GM19025 (cell line): ENCODE measurements around the gene TBX4.

Source experiments
- ATAC-seq: cut with Tn5 transposase; IDR thresholded peaks from one replicate; pipeline ENCODE4 v1.9.1; 2021; ENCODE audit warnings: mild to moderate bottlenecking, low read depth, moderate library complexity; ENCODE audit not compliant: unreplicated experiment

The TBX4 gene

DNA sequence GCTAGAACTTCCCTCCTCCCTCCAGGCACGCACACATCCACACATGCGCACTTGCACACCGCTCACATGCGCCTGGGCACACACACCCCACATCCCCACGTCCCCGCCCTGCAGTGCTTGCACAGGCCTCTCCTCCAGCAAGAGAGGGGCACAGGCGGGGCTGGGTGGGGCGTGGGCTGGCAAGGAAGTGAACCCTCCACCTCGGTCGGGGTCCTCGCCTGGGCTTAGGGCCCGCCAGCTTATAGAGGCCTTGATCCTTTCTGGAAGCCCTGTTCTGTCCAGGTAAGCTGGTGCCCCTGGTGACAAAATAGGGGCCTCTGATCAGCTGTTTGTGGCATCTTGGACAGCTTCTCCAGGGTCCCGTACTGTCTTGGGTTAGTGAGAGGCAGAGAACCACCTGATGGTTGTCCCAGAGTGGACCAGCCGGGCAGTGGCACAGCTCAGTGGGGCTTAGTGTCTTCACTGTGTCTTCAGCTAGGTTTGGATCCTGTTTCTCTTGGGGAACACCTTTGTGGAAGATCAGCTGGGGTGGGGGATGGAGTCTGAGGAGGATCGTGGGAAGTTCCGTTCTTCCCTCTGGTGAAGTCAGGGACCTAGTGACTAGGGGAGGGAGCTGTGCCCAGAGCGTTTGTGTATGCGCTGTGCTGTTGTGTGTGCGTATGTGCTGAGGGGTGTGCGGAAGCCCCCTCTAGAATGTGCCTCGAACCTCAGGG, 12.1 kb downstream of the TBX4 start:
- no peak for ATAC-seq

- ATAC-seq, result no peak
Measured at GRCh38 chr17:61464843-61465180, 12.6 kb downstream of the TBX4 start.

GRCh38 chr17:61465550-61466237, 13.5 kb downstream of the TBX4 start:
- no peak for ATAC-seq

GRCh38 chr17:61466246-61466645, 14.0 kb downstream of the TBX4 start:
- no peak for ATAC-seq

GRCh38 chr17:61467416-61468262, 15.4 kb downstream of the TBX4 start:
- ATAC-seq, result no peak

DNA sequence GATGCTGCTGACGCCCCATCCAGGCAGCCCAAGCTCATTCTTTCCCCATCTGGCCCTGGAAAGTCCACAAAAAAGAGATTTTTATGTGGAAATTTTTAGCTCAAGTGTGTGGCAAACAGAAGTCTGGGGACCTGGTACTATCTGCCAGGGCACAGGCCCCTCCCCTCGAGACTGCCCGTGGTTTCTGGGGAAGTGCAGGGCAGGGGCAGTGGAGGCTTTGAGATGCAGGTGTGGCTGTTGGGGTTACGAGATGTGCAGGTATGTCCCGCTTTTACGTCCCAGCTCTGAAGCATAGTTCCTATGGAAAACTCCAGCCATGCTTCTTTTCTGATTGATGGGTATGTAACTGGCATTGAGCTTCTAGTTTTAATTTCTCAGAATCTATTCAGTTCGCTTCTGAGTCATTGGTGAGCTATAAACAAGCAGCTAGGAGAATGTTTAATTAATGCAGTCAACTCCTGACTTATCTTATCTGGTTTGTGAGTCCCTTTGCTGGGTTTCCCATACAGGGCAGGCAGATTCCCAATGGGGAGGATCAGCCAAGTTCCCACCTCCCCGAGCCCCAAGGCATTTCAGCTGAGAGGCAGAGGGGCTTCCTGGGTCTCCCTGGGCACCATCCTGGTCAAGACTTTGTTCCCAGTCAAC, 16.2 kb downstream of the TBX4 start:
- ATAC-seq, result no peak

GRCh38 chr17:61469474-61469873, 17.3 kb downstream of the TBX4 start:
- ATAC-seq, result no peak

- ATAC-seq, result no peak
Measured at GRCh38 chr17:61469949-61470348, 17.7 kb downstream of the TBX4 start.

DNA sequence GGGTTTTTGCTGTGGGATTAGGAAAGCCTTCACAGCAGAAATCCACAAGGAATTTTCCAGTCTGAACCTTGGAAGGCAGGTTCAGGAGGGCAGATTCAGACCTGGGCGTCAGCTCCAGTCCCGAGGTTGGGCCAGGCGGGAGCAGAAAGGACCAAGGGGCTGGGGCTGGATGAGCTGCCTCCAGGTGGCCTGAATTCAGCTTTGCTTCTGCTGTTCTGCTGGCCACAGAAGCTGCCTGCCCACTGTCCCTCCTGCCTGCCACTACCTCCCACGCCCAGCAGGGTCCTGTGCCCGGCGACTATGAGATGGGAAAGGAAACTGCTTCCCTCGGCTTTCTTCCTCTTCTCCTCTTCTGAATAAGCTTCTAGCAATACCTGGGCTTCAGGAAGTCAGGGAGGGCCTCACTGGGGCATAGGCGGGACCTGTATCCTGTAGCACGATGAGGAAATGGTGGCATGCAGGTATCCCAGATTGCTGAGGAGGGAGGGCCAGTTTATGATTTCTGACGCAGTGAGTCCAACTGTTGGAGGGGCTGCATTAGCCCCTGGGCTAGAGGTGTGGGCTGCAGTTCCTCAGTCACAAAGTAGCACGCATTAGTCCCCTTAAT, 18.4 kb downstream of the TBX4 start:
- ATAC-seq, result no peak

DNA sequence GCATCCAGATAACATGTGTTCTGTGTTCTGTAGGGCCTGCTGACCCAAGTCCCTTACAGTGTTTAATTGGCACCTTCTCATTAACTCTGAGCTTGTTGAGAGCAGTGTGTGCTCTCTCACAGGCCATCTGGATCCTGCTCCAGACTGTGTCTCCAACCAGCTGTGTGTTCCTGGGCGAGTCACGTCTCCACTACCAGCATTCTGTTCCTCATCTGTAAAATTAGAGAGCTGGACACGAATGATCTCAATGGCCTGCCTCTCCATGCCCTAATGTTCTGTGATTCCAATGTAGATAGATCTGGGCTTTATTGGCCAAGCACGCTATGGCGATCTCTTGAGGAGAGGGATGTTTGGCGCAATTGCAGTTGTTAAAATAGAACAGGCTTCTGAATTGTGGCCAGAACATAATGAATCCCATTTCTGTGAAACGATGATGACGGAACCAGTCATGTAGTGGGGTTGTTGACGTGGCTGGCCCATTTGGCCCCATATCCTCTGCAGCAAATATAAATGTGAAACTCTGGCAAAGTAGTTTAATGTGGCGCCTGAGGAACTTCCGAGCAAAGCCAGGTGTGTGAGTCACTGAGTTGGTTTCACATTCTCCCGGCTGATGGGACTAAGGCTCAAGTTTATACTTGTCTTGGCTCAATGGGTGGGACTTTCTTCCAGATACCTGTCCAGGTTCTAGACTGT, 22.2 kb downstream of the TBX4 start:
- no peak for ATAC-seq

DNA sequence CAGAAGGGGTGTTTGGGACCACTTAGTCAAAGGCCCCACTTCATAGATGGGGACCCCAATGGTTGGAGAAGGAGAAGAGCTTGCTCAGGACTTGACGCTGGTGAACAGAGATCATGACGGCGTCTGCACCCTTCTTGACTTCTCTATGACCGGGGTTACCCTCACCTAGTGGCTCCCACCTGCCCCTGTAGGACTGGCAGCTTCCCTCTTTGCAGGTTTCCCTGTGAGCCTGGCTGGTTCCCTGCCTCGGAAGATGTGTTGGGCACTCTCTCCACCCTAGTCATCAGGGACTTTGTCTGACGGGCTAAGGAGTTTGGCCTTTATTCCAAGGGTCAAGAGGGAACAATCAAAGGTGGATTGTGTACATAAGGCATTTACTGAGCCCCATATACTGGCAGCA, 22.7 kb downstream of the TBX4 start:
- no peak for ATAC-seq

- no peak for ATAC-seq
Measured at GRCh38 chr17:61475726-61476125, 23.5 kb downstream of the TBX4 start.

- ATAC-seq, result no peak
Measured at GRCh38 chr17:61476476-61477203, 24.4 kb downstream of the TBX4 start.

- ATAC-seq, result no peak
Measured at GRCh38 chr17:61477204-61477834, 25.1 kb downstream of the TBX4 start.

- no peak for ATAC-seq
Measured at GRCh38 chr17:61478026-61478789, 26.0 kb downstream of the TBX4 start.

GRCh38 chr17:61478790-61479492, 26.7 kb downstream of the TBX4 start:
- ATAC-seq, result no peak
